Neural progenitor cell (in vitro differentiated cells): Measurements from ENCODE around the gene BCAN. TPM values are rescaled to one million over a fixed set of nuclear protein-coding genes. Genes with fewer than 3 reads are reported as not detected.

Experiments used
- DNase-seq: peaks from one replicate; pipeline ENCODE4 v3.0.0-alpha.2; 2016; ENCODE audit warnings: low spot score
- H2AFZ ChIP-seq: fragments of 200-600 bp; sonication (generic); replicated peaks from 2 replicates; pipeline ENCODE4 v1.6.1; 2016; ENCODE audit warnings: antibody characterized with exemption
- H3F3A ChIP-seq: fragments of 200-600 bp; sonication (generic); 2 replicates; pipeline ENCODE4 v1.6.1; 2016; ENCODE audit warnings: antibody characterized with exemption, low read depth
- H3K27ac ChIP-seq: fragments of 200-600 bp; sonication (generic); 2 replicates; pipeline ENCODE4 v1.5.1; 2016; ENCODE audit warnings: mild to moderate bottlenecking
- H3K27me3 ChIP-seq: fragments of 200-600 bp; sonication (generic); 2 replicates; pipeline ENCODE4 v1.6.1; 2016; ENCODE audit warnings: mild to moderate bottlenecking, moderate library complexity
- H3K36me3 ChIP-seq: fragments of 200-600 bp; sonication (generic); 2 replicates; pipeline ENCODE4 v1.5.1; 2016
- H3K4me1 ChIP-seq: fragments of 200-600 bp; sonication (generic); 2 replicates; pipeline ENCODE4 v1.6.1; 2016; ENCODE audit warnings: mixed run types
- H3K4me2 ChIP-seq: fragments of 200-600 bp; sonication (generic); 2 replicates; pipeline ENCODE4 v1.6.1; 2016
- H3K4me3 ChIP-seq: fragments of 200-600 bp; sonication (generic); 2 replicates; pipeline ENCODE4 v1.5.1; 2016
- H3K79me2 ChIP-seq: fragments of 200-600 bp; sonication (generic); 2 replicates; pipeline ENCODE4 v1.6.1; 2016; ENCODE audit warnings: low read depth
- H3K9ac ChIP-seq: fragments of 200-600 bp; sonication (generic); 2 replicates; pipeline ENCODE4 v1.6.1; 2016
- H3K9me3 ChIP-seq: fragments of 200-600 bp; sonication (generic); 2 replicates; pipeline ENCODE4 v1.5.1; 2016; ENCODE audit warnings: low read depth
- H4K20me1 ChIP-seq: fragments of 200-600 bp; sonication (generic); 2 replicates; pipeline ENCODE4 v1.6.1; 2016; ENCODE audit warnings: low read depth
- H3K27ac Mint-ChIP-seq: 3 replicates; pipeline ENCODE4 v1.8.0; 2021; ENCODE audit warnings: mixed read lengths
- H3K27me3 Mint-ChIP-seq: 2 replicates; pipeline ENCODE4 v1.8.0; 2022; ENCODE audit warnings: low read depth, mild to moderate bottlenecking, inconsistent platforms, moderate library complexity, mixed read lengths; ENCODE audit not compliant: insufficient read depth
- H3K36me3 Mint-ChIP-seq: 3 replicates; pipeline ENCODE4 v1.8.0; 2021; ENCODE audit warnings: mixed read lengths
- H3K4me1 Mint-ChIP-seq: 3 replicates; pipeline ENCODE4 v1.8.0; 2021; ENCODE audit warnings: mixed read lengths
- H3K4me3 Mint-ChIP-seq: 3 replicates; pipeline ENCODE4 v1.8.0; 2021; ENCODE audit warnings: mild to moderate bottlenecking, moderate library complexity, mixed read lengths
- H3K9me3 Mint-ChIP-seq: 3 replicates; pipeline ENCODE4 v1.8.0; 2020; ENCODE audit warnings: mixed read lengths
- CTCF ChIP-seq: fragments of 200-600 bp; sonication (generic); IDR thresholded peaks from 2 replicates; pipeline ENCODE4 v1.5.1; 2017; ENCODE audit warnings: antibody characterized with exemption, mild to moderate bottlenecking
- EZH2 ChIP-seq: fragments of 200-600 bp; sonication (generic); IDR thresholded peaks from 2 replicates; pipeline ENCODE4 v1.6.1; 2017; ENCODE audit warnings: antibody characterized with exemption, mild to moderate bottlenecking, moderate library complexity
- EZH2phosphoT487 ChIP-seq: fragments of 200-600 bp; sonication (generic); IDR thresholded peaks from 2 replicates; pipeline ENCODE4 v1.6.1; 2017; ENCODE audit warnings: antibody characterized with exemption
- total RNA-seq: library from RNA; depleted of rRNA; stranded (reverse); fragments of >200 nt; gene quantifications from 2 replicates; pipeline ENCODE4 v1.2.3, GENCODE V29; 2015; ENCODE audit warnings: low replicate concordance

The BCAN gene
- total RNA-seq, 1 donor from 2014 or later, result not detected

- H3K4me3 Mint-ChIP-seq, result no peak overlapping the region
- peaks cover 28% of the 10 kb centered on the region for H3F3A ChIP-seq
- no peak for TF ChIP-seq EZH2phosphoT487
- no peak for TF ChIP-seq CTCF
- no peak for TF ChIP-seq EZH2
- H3K27ac ChIP-seq, result no peak overlapping the region
- H3K27ac Mint-ChIP-seq, result no peak overlapping the region
- H3K4me1 Mint-ChIP-seq, result peaks cover 38% of the 10 kb centered on the region
- no peaks in the 10 kb centered on the region for H3K36me3 ChIP-seq
- H3K4me3 ChIP-seq, result no peak overlapping the region
- peaks cover 23% of the 10 kb centered on the region for H3K4me1 ChIP-seq
- no peak overlapping the region for H3K9ac ChIP-seq
- H2AFZ ChIP-seq, result no peak overlapping the region
- peaks cover 24% of the 10 kb centered on the region for H3K36me3 Mint-ChIP-seq
- H3K27me3 ChIP-seq, result peaks cover 2% of the 10 kb centered on the region
- H3K9me3 ChIP-seq, result no peaks in the 10 kb centered on the region
- peaks cover 4% of the 10 kb centered on the region for H3K9me3 Mint-ChIP-seq
- H3K27me3 Mint-ChIP-seq, result peaks cover 11% of the 10 kb centered on the region
- DNase-seq, result no peak
- no peak overlapping the region for H3K4me2 ChIP-seq
- H3K79me2 ChIP-seq, result peaks cover 23% of the 10 kb centered on the region
- H4K20me1 ChIP-seq, result peaks cover 33% of the 10 kb centered on the region
Measured at GRCh38 chr1:156698995-156699394, 57.1 kb downstream of the BCAN start.

- Histone ChIP-seq H3K27ac (no peak overlapping the region), H3K9me3 (no peaks in the 10 kb centered on the region), H3K4me1 (peaks cover 20% of the 10 kb centered on the region), H4K20me1 (peaks cover 39% of the 10 kb centered on the region), H2AFZ (no peak overlapping the region), H3K36me3 (no peaks in the 10 kb centered on the region), H3K4me2 (no peak overlapping the region), H3F3A (peaks cover 34% of the 10 kb centered on the region), H3K4me3 (no peak overlapping the region), H3K79me2 (peaks cover 35% of the 10 kb centered on the region), H3K9ac (no peak overlapping the region), H3K27me3 (peaks cover 16% of the 10 kb centered on the region)
- peaks cover 37% of the 10 kb centered on the region for H3K4me1 Mint-ChIP-seq
- no peak overlapping the region for H3K27ac Mint-ChIP-seq
- peaks cover 4% of the 10 kb centered on the region for H3K9me3 Mint-ChIP-seq
- H3K4me3 Mint-ChIP-seq, result peak overlapping the region; percentile 33
- DNase-seq, result no peak
- H3K36me3 Mint-ChIP-seq, result peaks cover 24% of the 10 kb centered on the region
- TF ChIP-seq EZH2, result no peak
- peaks cover 10% of the 10 kb centered on the region for H3K27me3 Mint-ChIP-seq
Measured at GRCh38 chr1:156700736-156701531, 59.0 kb downstream of the BCAN start.

- peaks cover 41% of the 10 kb centered on the region for H3K4me1 Mint-ChIP-seq
- H3K27ac Mint-ChIP-seq, result no peak overlapping the region
- Histone ChIP-seq H3K9me3 (no peaks in the 10 kb centered on the region), H3F3A (peaks cover 50% of the 10 kb centered on the region), H2AFZ (no peak overlapping the region), H3K36me3 (no peaks in the 10 kb centered on the region), H3K27ac (no peak overlapping the region), H3K4me1 (peaks cover 42% of the 10 kb centered on the region), H3K27me3 (peaks cover 16% of the 10 kb centered on the region), H4K20me1 (peaks cover 39% of the 10 kb centered on the region), H3K9ac (no peak overlapping the region), H3K79me2 (peaks cover 35% of the 10 kb centered on the region), H3K4me2 (peak overlapping the region; percentile 96), H3K4me3 (peak overlapping the region; percentile 61)
- no peak for TF ChIP-seq CTCF
- TF ChIP-seq EZH2phosphoT487, result no peak
- no peak for TF ChIP-seq EZH2
- peaks cover 4% of the 10 kb centered on the region for H3K9me3 Mint-ChIP-seq
- DNase-seq, result no peak
- H3K27me3 Mint-ChIP-seq, result peaks cover 10% of the 10 kb centered on the region
- H3K36me3 Mint-ChIP-seq, result peaks cover 15% of the 10 kb centered on the region
- H3K4me3 Mint-ChIP-seq, result peak overlapping the region; percentile 87
Measured at GRCh38 chr1:156703336-156703735, 61.4 kb downstream of the BCAN start.

GRCh38 chr1:156703741-156704140 lies 61.8 kb downstream of the BCAN start:
- Histone ChIP-seq H3K4me1 (peaks cover 46% of the 10 kb centered on the region), H3F3A (peaks cover 54% of the 10 kb centered on the region), H3K79me2 (peaks cover 35% of the 10 kb centered on the region), H3K4me3 (peak overlapping the region; percentile 61), H3K36me3 (no peaks in the 10 kb centered on the region), H3K9ac (no peak overlapping the region), H2AFZ (no peak overlapping the region), H3K27me3 (peaks cover 16% of the 10 kb centered on the region), H4K20me1 (peaks cover 39% of the 10 kb centered on the region), H3K27ac (no peak overlapping the region), H3K4me2 (peak overlapping the region; percentile 96), H3K9me3 (no peaks in the 10 kb centered on the region)
- TF ChIP-seq EZH2phosphoT487 (peak; percentile 46), EZH2 (no peak), CTCF (no peak)
- peak; percentile 84 for DNase-seq
- H3K36me3 Mint-ChIP-seq, result peaks cover 12% of the 10 kb centered on the region
- peaks cover 15% of the 10 kb centered on the region for H3K27me3 Mint-ChIP-seq
- H3K27ac Mint-ChIP-seq, result peak overlapping the region; percentile 87
- peaks cover 3% of the 10 kb centered on the region for H3K9me3 Mint-ChIP-seq
- peak overlapping the region; percentile 87 for H3K4me3 Mint-ChIP-seq
- H3K4me1 Mint-ChIP-seq, result peaks cover 45% of the 10 kb centered on the region
